ENCODE measurements around the gene SLC2A11.
"Not testable (repeated sequence)": the region's sequence is repeated elsewhere in the genome, so short reads cannot be mapped to it uniquely, and the experiment has no call there.

Gene SLC2A11

DNA sequence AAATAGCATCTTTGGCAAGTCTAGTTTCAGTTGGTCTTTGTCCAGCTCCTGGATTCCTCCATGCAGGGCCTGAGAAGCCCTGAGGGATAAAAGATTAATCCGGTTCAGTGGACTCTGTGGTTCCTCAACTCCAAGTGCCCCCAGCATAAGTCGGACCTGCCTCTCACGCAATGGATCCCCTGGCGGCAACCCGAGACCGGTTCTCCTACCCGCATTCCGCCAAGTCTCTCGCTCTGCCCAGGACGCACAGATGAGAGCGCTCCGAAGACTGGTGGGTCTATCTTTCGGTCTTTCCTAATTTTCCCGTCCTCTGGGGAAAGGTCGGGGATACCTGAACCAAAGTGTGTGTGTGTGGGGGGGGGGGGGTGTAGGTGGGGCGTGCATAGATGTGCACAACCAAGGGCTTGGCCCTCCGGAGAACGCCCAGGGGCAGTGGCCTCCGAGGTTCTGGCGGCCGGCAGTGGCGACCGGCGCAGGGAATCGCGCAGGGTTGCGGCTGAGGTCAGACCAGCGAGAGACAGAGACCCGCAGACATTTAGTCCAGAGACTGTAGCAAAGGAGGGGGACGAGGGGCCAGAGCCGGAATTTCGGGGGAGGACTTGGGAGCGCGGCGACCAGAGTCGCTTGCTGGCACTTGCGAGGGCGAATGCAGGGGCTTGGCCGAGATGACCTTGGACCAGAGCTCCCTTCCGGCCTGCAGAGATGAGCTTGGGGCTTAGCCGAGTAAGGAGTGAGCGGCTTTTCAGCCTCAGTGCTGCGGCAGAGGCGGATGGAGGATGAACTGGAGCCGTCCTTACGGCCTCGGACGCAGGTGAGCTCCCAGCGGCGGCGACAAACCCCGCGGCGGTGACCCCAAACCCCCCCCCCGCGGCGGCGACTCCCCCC, 712 bp upstream of the SLC2A11 start:
- no peaks in the 10 kb centered on the region for H3K9me3 ChIP-seq (ENCODE audit: control insufficient read depth in 1 of 2, low read length in 2 of 2)
- no peaks in the 10 kb centered on the region for H3K36me3 ChIP-seq (ENCODE audit: control insufficient read depth in 1 of 2, insufficient read depth in 2 of 2, low read length in 2 of 2)
- H3K27ac ChIP-seq (ENCODE audit: low read length), result peak overlapping the region; percentile 76
- no peaks in the 10 kb centered on the region for H3K27me3 ChIP-seq (ENCODE audit: low read depth, low read length)
- H3K4me1 ChIP-seq (ENCODE audit: control insufficient read depth in 1 of 2, insufficient read depth in 2 of 2, low read length in 2 of 2), result peaks cover 0 to 13% of the 10 kb centered on the region in 2 donors
- H3K4me3 ChIP-seq (ENCODE audit: low read depth in 1 of 2, low read length in 2 of 2), result peak overlapping the region; percentile 77 to 78

DNA sequence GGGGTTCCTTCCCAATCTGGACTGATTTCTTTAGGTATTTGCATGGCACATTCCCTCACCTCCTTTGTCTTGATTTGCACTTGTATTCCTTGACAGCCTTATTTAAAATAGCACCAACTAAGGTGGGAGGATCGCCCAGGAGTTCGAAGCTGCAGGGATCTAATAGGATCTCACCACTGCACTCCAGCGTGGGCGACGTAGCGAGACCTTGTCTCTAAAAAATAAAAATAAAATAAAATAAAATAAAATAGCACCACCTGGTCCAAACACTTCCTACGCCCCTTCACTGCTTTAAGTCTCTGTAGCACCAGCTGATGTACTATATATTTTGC, 775 bp downstream of the SLC2A11 start:
- no peak overlapping the region for H3K27ac ChIP-seq (ENCODE audit: low read length)

DNA sequence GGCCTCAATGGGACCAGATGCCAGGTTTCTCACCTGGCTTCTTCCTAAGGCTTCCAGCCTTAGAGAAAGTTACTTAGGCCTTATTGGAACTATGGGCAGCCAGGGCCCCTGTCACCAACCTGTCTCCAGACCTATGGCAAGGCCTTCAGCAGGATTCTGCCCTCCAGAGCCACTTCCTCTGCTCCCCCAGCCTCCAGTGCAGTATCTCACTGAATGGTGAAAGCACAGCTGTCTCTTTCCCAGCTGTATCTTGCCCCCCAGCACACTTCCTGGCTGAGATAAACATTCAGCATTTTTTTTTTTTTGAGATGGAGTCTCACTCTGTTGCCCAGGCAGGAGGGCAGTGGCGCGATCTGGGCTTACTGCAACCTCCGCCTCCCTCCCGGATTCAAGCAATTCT, 1.5 kb downstream of the SLC2A11 start:
- Histone ChIP-seq H3K27me3 (ENCODE audit: low read depth, low read length) (no peaks in the 10 kb centered on the region), H3K27ac (ENCODE audit: low read length) (no peak overlapping the region), H3K36me3 (ENCODE audit: control insufficient read depth in 1 of 2, insufficient read depth in 2 of 2, low read length in 2 of 2) (peaks cover 0 to 10% of the 10 kb centered on the region in 2 donors), H3K9me3 (ENCODE audit: control insufficient read depth in 1 of 2, low read length in 2 of 2) (no peaks in the 10 kb centered on the region), H3K4me1 (ENCODE audit: control insufficient read depth in 1 of 2, insufficient read depth in 2 of 2, low read length in 2 of 2) (peaks cover 0 to 13% of the 10 kb centered on the region in 2 donors), H3K4me3 (ENCODE audit: low read depth in 1 of 2, low read length in 2 of 2) (no peak overlapping the region)

More for the DNA sequence above, 775 bp downstream of the SLC2A11 start:
- Histone ChIP-seq H3K4me3 (ENCODE audit: low read depth in 1 of 2, low read length in 2 of 2) (peak overlapping the region; percentile 77 to 78), H3K36me3 (ENCODE audit: control insufficient read depth in 1 of 2, insufficient read depth in 2 of 2, low read length in 2 of 2) (peaks cover 0 to 5% of the 10 kb centered on the region in 2 donors), H3K9me3 (ENCODE audit: control insufficient read depth in 1 of 2, low read length in 2 of 2) (no peaks in the 10 kb centered on the region), H3K4me1 (ENCODE audit: control insufficient read depth in 1 of 2, insufficient read depth in 2 of 2, low read length in 2 of 2) (peaks cover 0 to 13% of the 10 kb centered on the region in 2 donors), H3K27me3 (ENCODE audit: low read depth, low read length) (no peaks in the 10 kb centered on the region)

DNA sequence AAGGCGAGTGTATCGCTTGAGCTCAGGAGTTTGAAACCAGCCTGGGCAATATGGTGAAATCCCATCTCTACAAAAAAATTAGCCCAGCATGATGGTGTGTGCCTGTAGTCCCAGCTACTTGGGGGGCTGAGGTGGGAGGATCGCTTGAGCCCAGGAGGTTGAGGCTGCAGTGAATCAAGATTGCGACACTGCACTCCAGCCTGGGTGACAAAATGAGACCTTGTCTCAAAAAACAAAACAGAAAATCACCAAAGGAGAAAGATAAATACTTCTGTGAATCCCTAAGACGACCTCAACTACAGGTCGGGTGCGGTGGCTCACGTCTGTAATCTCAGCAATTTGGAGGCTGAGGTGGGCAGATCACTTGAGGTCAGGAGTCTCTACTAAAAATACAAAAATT, 2.5 kb downstream of the SLC2A11 start:
- not testable (repeated sequence) for H3K27me3 ChIP-seq (ENCODE audit: low read depth, low read length)

DNA sequence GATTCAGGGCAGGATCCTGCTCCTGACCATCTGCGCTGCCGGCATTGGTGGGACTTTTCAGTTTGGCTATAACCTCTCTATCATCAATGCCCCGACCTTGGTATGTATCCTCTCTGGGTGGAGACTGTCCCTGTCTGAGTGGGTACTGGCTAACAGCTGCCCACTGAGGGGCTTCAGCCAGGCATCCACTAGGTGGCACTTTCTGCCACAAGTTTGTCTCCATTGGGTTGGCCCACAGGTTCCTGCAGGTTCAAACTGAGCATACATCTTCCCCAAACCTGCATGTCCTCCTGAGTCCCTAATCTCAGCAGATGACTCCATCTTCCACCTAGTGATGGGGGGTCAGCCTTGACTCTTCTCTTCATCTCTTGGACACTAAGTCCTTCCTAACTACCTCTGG, 4.4 kb downstream of the SLC2A11 start:
- Histone ChIP-seq H3K36me3 (ENCODE audit: control insufficient read depth in 1 of 2, insufficient read depth in 2 of 2, low read length in 2 of 2) (peaks cover 0 to 16% of the 10 kb centered on the region in 2 donors), H3K9me3 (ENCODE audit: control insufficient read depth in 1 of 2, low read length in 2 of 2) (no peaks in the 10 kb centered on the region), H3K4me3 (ENCODE audit: low read depth in 1 of 2, low read length in 2 of 2) (no peak overlapping the region), H3K27ac (ENCODE audit: low read length) (no peak overlapping the region), H3K4me1 (ENCODE audit: control insufficient read depth in 1 of 2, insufficient read depth in 2 of 2, low read length in 2 of 2) (peaks cover 0 to 5% of the 10 kb centered on the region in 2 donors), H3K27me3 (ENCODE audit: low read depth, low read length) (no peaks in the 10 kb centered on the region)

More for the DNA sequence above, 2.5 kb downstream of the SLC2A11 start:
- not testable (repeated sequence) for H3K4me3 ChIP-seq (ENCODE audit: low read depth in 1 of 2, low read length in 2 of 2); H3K9me3 ChIP-seq (ENCODE audit: control insufficient read depth in 1 of 2, low read length in 2 of 2); H3K36me3 ChIP-seq (ENCODE audit: control insufficient read depth in 1 of 2, insufficient read depth in 2 of 2, low read length in 2 of 2); H3K27ac ChIP-seq (ENCODE audit: low read length)
- peaks cover 0 to 13% of the 10 kb centered on the region in 2 donors for H3K4me1 ChIP-seq (ENCODE audit: control insufficient read depth in 1 of 2, insufficient read depth in 2 of 2, low read length in 2 of 2)

DNA sequence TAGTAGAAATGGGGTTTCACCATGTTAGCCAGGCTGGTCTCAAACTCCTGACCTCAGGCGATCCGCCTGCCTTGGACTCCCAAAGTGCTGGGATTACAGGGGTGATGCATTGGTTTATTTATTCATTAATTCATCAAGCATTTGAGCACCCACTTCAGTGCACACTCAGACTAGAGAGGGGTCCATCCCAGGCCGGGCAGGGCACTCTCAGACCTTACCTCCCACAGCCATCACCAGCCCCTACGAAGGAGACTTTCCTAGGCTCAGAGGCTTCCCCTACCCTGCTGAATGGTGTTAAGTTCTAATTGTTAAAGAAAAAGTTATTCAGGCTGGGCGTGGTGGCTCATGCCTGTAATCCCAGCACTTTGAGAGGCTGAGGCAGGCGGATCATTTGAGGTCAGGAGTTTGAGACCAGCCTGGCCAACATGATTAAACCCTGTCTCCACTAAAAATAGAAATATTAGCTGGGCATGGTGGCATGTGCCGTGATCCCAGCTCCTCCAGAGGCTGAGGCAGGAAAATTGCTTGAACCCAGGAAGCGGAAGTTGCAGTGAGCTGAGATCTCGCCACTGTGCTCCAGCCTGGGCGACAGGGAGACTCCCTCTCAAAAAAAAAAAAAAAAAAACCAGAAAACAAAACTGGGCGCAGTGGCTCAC, 7.0 kb downstream of the SLC2A11 start:
- not testable (repeated sequence) for H3K4me3 ChIP-seq (ENCODE audit: low read depth in 1 of 2, low read length in 2 of 2); H3K9me3 ChIP-seq (ENCODE audit: control insufficient read depth in 1 of 2, low read length in 2 of 2); H3K4me1 ChIP-seq (ENCODE audit: control insufficient read depth in 1 of 2, insufficient read depth in 2 of 2, low read length in 2 of 2); H3K27ac ChIP-seq (ENCODE audit: low read length); H3K27me3 ChIP-seq (ENCODE audit: low read depth, low read length)
- peaks cover 0 to 40% of the 10 kb centered on the region in 2 donors for H3K36me3 ChIP-seq (ENCODE audit: control insufficient read depth in 1 of 2, insufficient read depth in 2 of 2, low read length in 2 of 2)

DNA sequence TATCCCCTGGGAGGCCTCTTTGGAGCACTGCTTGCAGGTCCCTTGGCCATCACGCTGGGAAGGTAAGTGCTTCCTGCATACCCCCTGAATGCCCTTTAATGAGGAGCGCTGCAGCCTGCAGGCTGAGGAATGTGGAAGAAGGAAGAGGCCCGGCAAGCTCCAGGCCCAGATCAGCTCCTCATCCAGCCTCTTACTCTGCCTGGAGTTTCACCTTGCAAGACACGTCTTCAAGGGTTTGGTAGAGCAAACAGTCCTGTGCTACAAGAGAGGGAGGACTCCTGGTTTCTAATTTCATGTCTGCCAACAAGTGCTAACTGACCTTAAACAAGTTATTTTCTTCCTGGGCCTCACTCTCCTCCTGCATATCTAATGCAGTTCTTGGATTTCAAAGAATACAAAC, 10.9 kb downstream of the SLC2A11 start:
- Histone ChIP-seq H3K36me3 (ENCODE audit: control insufficient read depth in 1 of 2, insufficient read depth in 2 of 2, low read length in 2 of 2) (peaks cover 0 to 41% of the 10 kb centered on the region in 2 donors), H3K4me1 (ENCODE audit: control insufficient read depth in 1 of 2, insufficient read depth in 2 of 2, low read length in 2 of 2) (no peaks in the 10 kb centered on the region), H3K27me3 (ENCODE audit: low read depth, low read length) (no peaks in the 10 kb centered on the region), H3K9me3 (ENCODE audit: control insufficient read depth in 1 of 2, low read length in 2 of 2) (no peaks in the 10 kb centered on the region), H3K27ac (ENCODE audit: low read length) (no peak overlapping the region), H3K4me3 (ENCODE audit: low read depth in 1 of 2, low read length in 2 of 2) (no peak overlapping the region)

DNA sequence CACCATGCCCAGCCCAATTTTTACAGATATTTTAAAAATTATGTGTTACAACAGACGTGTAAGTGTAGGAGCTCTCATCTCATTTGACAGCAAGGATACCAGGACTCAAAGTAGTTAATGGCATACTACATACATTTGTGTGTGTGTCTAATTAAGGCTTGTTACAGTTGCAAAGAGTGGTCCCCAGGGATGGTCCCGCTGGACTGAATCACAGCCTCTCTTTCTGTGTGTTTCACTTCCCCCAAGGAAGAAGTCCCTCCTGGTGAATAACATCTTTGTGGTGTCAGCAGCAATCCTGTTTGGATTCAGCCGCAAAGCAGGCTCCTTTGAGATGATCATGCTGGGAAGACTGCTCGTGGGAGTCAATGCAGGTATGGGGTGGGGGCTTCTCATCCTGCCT, 17.2 kb downstream of the SLC2A11 start:
- H3K4me1 ChIP-seq (ENCODE audit: control insufficient read depth in 1 of 2, insufficient read depth in 2 of 2, low read length in 2 of 2), result no peaks in the 10 kb centered on the region
- no peaks in the 10 kb centered on the region for H3K27me3 ChIP-seq (ENCODE audit: low read depth, low read length)
- no peaks in the 10 kb centered on the region for H3K9me3 ChIP-seq (ENCODE audit: control insufficient read depth in 1 of 2, low read length in 2 of 2)
- no peak overlapping the region for H3K27ac ChIP-seq (ENCODE audit: low read length)
- H3K4me3 ChIP-seq (ENCODE audit: low read depth in 1 of 2, low read length in 2 of 2), result no peak overlapping the region
- peaks cover 11 to 54% of the 10 kb centered on the region in 2 donors for H3K36me3 ChIP-seq (ENCODE audit: control insufficient read depth in 1 of 2, insufficient read depth in 2 of 2, low read length in 2 of 2)

DNA sequence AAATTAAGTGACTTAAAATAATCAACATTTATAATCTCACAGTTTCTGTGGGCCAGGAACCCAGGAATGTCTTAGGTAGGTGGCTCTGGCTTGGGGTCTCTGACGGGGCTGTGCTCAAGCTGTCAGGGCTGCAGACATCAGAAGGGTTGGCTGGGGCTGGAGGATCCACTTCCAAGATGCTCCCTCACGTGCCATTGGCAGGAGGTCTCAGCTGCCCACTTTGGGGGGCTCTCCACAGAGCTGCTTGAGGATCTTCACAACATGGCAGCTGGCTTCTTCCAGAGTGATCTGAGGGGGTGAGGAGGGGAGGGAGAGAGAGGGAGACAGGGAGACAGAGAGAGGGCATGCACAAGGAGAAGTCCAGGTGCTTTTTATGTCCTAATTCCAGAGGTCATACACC, 18.1 kb downstream of the SLC2A11 start:
- Histone ChIP-seq H3K27ac (ENCODE audit: low read length) (no peak overlapping the region), H3K27me3 (ENCODE audit: low read depth, low read length) (no peaks in the 10 kb centered on the region), H3K9me3 (ENCODE audit: control insufficient read depth in 1 of 2, low read length in 2 of 2) (no peaks in the 10 kb centered on the region), H3K4me1 (ENCODE audit: control insufficient read depth in 1 of 2, insufficient read depth in 2 of 2, low read length in 2 of 2) (no peaks in the 10 kb centered on the region), H3K36me3 (ENCODE audit: control insufficient read depth in 1 of 2, insufficient read depth in 2 of 2, low read length in 2 of 2) (peaks cover 11 to 54% of the 10 kb centered on the region in 2 donors), H3K4me3 (ENCODE audit: low read depth in 1 of 2, low read length in 2 of 2) (no peak overlapping the region)

DNA sequence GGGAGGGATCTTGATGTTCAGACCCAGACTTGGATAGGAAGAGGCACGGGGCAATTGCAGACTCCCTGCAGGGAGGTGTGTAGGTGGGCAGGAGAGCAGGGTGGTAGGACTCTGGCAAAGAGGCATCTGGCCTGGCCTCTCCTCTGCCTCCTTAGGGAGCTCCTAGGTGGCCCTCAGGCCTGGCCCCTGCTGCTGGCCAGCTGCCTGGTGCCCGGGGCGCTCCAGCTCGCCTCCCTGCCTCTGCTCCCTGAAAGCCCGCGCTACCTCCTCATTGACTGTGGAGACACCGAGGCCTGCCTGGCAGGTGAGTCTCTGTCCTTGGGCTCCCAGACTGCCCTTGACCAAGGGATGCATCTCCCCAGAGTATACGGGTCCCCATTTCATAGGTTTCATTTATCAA, 19.9 kb downstream of the SLC2A11 start:
- no peaks in the 10 kb centered on the region for H3K4me1 ChIP-seq (ENCODE audit: control insufficient read depth in 1 of 2, insufficient read depth in 2 of 2, low read length in 2 of 2)
- H3K27me3 ChIP-seq (ENCODE audit: low read depth, low read length), result no peaks in the 10 kb centered on the region
- H3K27ac ChIP-seq (ENCODE audit: low read length), result no peak overlapping the region

DNA sequence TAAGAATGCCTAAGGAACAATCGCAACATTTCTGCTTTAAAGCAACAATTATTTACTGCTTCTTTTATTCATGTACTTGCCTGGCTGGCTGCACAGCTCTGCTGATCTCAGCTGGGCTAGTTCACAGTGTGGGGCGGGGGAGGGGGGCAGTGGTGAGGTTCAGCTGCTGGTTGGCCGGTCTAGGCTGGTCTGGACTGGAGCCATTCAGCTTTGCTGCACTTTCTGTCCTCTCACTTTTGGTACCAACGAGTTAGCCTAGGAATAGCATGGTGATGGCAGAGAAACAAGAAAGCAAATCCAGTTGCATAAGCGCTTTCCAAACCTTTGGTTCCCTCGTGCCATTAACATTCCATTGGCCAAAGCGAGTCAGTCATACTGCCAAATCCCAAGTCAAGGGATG, 20.5 kb downstream of the SLC2A11 start:
- Histone ChIP-seq H3K27ac (ENCODE audit: low read length) (no peak overlapping the region), H3K4me1 (ENCODE audit: control insufficient read depth in 1 of 2, insufficient read depth in 2 of 2, low read length in 2 of 2) (no peaks in the 10 kb centered on the region), H3K36me3 (ENCODE audit: control insufficient read depth in 1 of 2, insufficient read depth in 2 of 2, low read length in 2 of 2) (peaks cover 11 to 57% of the 10 kb centered on the region in 2 donors), H3K27me3 (ENCODE audit: low read depth, low read length) (no peaks in the 10 kb centered on the region), H3K9me3 (ENCODE audit: control insufficient read depth in 1 of 2, low read length in 2 of 2) (no peaks in the 10 kb centered on the region), H3K4me3 (ENCODE audit: low read depth in 1 of 2, low read length in 2 of 2) (no peak overlapping the region)

More for the DNA sequence above, 19.9 kb downstream of the SLC2A11 start:
- H3K36me3 ChIP-seq (ENCODE audit: control insufficient read depth in 1 of 2, insufficient read depth in 2 of 2, low read length in 2 of 2), result peaks cover 11 to 57% of the 10 kb centered on the region in 2 donors
- H3K9me3 ChIP-seq (ENCODE audit: control insufficient read depth in 1 of 2, low read length in 2 of 2), result no peaks in the 10 kb centered on the region
- H3K4me3 ChIP-seq (ENCODE audit: low read depth in 1 of 2, low read length in 2 of 2), result no peak overlapping the region

All from muscle layer of duodenum (tissue), 2 donors.